Measurements from ENCODE around the gene DCTN2. TPM values are rescaled to one million over a fixed set of nuclear protein-coding genes. Genes with fewer than 3 reads are reported as not detected.

DCTN2 gene
- total RNA-seq, 4 donors from 2014 or later, result 161 to 243 (median 202) TPM

DNA sequence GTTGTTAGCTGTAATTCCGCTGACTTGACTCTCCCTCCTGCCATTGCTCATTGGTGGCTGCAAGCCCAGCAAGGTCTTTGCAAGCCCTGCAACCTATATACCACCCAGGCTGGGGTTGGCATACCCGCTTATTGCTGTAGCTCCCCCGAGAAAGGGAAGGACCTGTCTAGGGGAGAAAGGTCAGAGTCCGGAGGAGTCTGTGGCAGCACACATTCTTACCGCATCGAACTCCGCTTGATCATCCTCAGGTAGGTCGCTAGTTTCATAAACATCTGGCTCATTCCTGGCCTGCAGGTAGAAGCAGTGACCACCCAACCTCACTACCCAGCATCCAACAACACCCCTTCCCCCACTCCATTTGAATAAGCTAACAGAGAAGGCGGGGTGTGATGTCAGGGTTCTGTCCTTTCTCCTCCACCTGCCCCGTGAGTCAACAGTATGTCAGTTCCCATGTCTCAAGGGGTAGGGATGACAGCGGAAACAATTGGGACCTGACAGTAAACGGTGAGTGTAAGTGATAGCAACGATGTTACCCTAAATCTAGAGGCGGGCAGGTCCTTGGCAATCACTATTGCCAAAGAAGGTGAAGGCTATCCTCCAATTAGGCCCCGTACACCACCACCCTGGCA, 1.1 kb downstream of the DCTN2 start:
- no peaks in the 10 kb centered on the region for H3K9me3 ChIP-seq
- H3K4me1 ChIP-seq, result peaks cover 44 to 59% (median 51%) of the 10 kb centered on the region in 4 donors
- H3K27ac ChIP-seq (replicated peaks in 1 of 4), result peak overlapping the region; percentile 89 to 95 (median 92)
- no peak for DNase-seq (ENCODE audit: extremely low spot score)
- H3K27me3 ChIP-seq, result peaks cover 0 to 27% (median 3%) of the 10 kb centered on the region in 4 donors
- H3K4me3 ChIP-seq, result peak overlapping the region; percentile 79 to 97 (median 90)
- H3K36me3 ChIP-seq, result peaks cover 6 to 23% (median 18%) of the 10 kb centered on the region in 4 donors
- 65% methylated on average over 14 of the region's 15 CpGs for WGBS
- intact Hi-C loops (cut with DNase I), result no loop called here
- TF ChIP-seq POLR2AphosphoS5 (IDR thresholded peaks at IDR 0.05) (no peak), EP300 (IDR thresholded peaks at IDR 0.05) (no peak)

DNA sequence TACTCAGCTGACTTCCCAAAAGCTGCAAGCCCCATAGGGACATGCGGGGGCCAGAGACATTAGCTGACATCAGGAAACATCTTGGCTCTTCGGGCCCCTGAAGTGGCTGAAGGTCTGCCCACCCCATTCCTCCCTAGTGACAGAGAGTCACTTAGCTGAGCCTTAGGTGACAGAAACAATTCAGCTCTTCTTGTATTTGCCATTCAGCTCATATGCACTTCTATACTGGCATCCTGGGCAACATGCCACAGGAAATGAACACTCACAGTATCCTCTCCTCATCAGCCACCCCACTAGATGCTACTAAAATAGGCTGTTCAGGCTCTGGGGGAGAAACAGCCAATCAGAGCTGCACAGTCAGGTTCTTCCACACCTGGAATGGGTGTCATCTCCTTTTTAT, 3.4 kb downstream of the DCTN2 start:
- intact Hi-C loops (cut with DNase I), result no loop called here
- no peak for DNase-seq (ENCODE audit: extremely low spot score)
- WGBS, result 55% methylated on average over 2 of the region's 2 CpGs

DNA sequence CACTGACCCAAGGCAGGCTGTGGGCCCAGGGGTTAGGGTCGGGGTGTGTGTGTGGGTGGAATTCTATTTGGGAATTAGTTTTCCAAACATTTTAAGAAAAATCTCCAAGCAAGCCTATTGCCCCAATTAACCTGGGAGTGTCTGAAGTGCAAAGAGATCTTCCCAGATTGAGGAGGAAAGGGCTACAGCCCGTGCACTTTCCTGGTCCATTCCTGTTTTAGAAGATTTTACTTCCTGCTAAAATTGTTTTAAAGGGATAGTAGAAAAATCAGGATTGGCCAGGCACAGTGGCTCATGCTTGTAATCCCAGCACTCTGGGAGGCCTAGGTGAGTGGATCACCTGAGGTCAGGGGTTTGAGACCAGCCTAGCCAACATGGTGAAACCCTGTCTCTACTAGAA, 5.3 kb downstream of the DCTN2 start:
- TF ChIP-seq EP300 (IDR thresholded peaks at IDR 0.05) (no peak), POLR2A (IDR thresholded peaks at IDR 0.05; ENCODE audit: low read depth) (no peak), POLR2AphosphoS5 (IDR thresholded peaks at IDR 0.05) (no peak)
- TF ChIP-seq, protein P1, sequence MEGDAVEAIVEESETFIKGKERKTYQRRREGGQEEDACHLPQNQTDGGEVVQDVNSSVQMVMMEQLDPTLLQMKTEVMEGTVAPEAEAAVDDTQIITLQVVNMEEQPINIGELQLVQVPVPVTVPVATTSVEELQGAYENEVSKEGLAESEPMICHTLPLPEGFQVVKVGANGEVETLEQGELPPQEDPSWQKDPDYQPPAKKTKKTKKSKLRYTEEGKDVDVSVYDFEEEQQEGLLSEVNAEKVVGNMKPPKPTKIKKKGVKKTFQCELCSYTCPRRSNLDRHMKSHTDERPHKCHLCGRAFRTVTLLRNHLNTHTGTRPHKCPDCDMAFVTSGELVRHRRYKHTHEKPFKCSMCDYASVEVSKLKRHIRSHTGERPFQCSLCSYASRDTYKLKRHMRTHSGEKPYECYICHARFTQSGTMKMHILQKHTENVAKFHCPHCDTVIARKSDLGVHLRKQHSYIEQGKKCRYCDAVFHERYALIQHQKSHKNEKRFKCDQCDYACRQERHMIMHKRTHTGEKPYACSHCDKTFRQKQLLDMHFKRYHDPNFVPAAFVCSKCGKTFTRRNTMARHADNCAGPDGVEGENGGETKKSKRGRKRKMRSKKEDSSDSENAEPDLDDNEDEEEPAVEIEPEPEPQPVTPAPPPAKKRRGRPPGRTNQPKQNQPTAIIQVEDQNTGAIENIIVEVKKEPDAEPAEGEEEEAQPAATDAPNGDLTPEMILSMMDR (IDR thresholded peaks at IDR 0.05), result no peak
- H3K27ac ChIP-seq (replicated peaks in 1 of 4), result no peak overlapping the region
- DNase-seq (ENCODE audit: extremely low spot score), result no peak
- H3K27me3 ChIP-seq, result no peaks in the 10 kb centered on the region
- WGBS, result 74% methylated on average over 2 of the region's 2 CpGs
- no peak overlapping the region for H3K4me3 ChIP-seq
- no peaks in the 10 kb centered on the region for H3K9me3 ChIP-seq
- peaks cover 6 to 55% (median 54%) of the 10 kb centered on the region in 4 donors for H3K36me3 ChIP-seq
- H3K4me1 ChIP-seq, result peaks cover 25 to 45% (median 34%) of the 10 kb centered on the region in 4 donors
- intact Hi-C loops (cut with DNase I), result no loop called here

More for the DNA sequence above, 3.4 kb downstream of the DCTN2 start:
- no peaks in the 10 kb centered on the region for H3K9me3 ChIP-seq
- peaks cover 30 to 45% (median 38%) of the 10 kb centered on the region in 4 donors for H3K4me1 ChIP-seq
- peaks cover 0 to 3% (median 0%) of the 10 kb centered on the region in 4 donors for H3K27me3 ChIP-seq
- H3K36me3 ChIP-seq, result peaks cover 6 to 42% (median 36%) of the 10 kb centered on the region in 4 donors
- H3K4me3 ChIP-seq, result no peak overlapping the region
- TF ChIP-seq, protein P1 (IDR thresholded peaks at IDR 0.05), result no peak
- TF ChIP-seq POLR2A (IDR thresholded peaks at IDR 0.05; ENCODE audit: low read depth) (no peak), EP300 (IDR thresholded peaks at IDR 0.05) (no peak), POLR2AphosphoS5 (IDR thresholded peaks at IDR 0.05) (no peak)
- no peak overlapping the region for H3K27ac ChIP-seq (replicated peaks in 1 of 4)

DNA sequence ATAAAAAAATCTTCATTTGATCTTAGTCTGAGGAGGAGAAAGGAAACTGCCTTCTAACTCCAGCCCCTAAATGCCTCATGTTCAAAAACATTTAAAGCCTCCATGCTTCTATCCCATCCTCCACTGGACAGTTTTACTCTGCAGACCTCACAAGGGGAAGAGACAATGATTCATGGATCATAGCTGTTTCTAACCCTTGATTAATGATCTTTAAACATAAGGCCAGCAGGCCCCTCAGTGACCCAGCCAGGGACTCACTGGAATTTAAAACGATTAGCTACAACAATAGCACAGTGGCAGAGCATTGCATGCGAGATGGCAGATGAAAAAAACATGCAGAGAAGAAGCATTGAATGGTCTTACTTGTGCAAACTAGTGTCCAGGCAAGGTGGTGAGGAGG, 6.0 kb downstream of the DCTN2 start:
- Histone ChIP-seq H3K27ac (replicated peaks in 1 of 4) (no peak overlapping the region), H3K4me1 (peaks cover 21 to 40% (median 30%) of the 10 kb centered on the region in 4 donors), H3K9me3 (no peaks in the 10 kb centered on the region), H3K4me3 (no peak overlapping the region), H3K27me3 (no peaks in the 10 kb centered on the region), H3K36me3 (peaks cover 6 to 59% (median 54%) of the 10 kb centered on the region in 4 donors)
- DNase-seq (ENCODE audit: extremely low spot score), result no peak
- intact Hi-C loops (cut with DNase I), result no loop called here
- WGBS, result 34% methylated on average over 2 of the region's 2 CpGs
- TF ChIP-seq POLR2A (IDR thresholded peaks at IDR 0.05; ENCODE audit: low read depth), result no peak
- TF ChIP-seq POLR2AphosphoS5 (IDR thresholded peaks at IDR 0.05), result no peak
- TF ChIP-seq EP300 (IDR thresholded peaks at IDR 0.05), result no peak
- TF ChIP-seq, protein P1 (IDR thresholded peaks at IDR 0.05), result no peak

DNA sequence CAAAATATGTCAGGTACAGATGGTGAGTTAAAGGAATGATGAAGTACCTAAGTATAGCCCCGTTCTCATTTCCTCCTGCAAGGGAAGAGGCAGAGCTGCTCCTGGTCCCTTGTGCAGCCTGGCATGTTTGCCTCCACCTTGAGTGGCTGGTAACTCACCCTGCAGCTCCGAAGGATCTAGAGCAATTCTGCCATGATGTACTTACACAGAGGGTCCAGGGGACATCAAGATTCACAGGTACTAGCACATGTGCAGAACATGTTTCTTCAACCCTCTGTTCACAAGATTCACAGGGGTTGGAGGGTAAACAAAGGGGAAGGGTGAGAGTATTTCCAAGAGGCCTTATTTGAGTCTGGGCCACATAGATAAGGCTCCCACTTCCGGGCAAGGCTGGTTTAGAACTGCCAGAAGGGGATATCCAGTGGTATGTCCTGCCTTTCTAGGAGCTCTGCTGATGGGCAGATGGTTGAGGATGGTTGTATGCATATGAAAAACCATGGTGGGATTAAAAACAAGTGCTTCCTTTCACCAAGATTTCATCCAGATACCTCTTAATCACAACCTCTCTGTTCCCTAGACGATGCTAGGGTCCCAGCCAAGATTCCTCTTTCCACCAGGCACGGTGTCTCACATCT, 7.7 kb downstream of the DCTN2 start:
- 84% methylated on average over 5 of the region's 5 CpGs for WGBS
- intact Hi-C loops (cut with DNase I), result no loop called here
- no peak for TF ChIP-seq POLR2A (IDR thresholded peaks at IDR 0.05; ENCODE audit: low read depth)
- no peak for TF ChIP-seq POLR2AphosphoS5 (IDR thresholded peaks at IDR 0.05)
- TF ChIP-seq EP300 (IDR thresholded peaks at IDR 0.05), result no peak
- TF ChIP-seq, protein P1 (IDR thresholded peaks at IDR 0.05), result no peak
- no peak for DNase-seq (ENCODE audit: extremely low spot score)
- Histone ChIP-seq H3K36me3 (peaks cover 14 to 76% (median 66%) of the 10 kb centered on the region in 4 donors), H3K4me1 (peaks cover 6 to 22% (median 14%) of the 10 kb centered on the region in 4 donors), H3K4me3 (no peak overlapping the region), H3K9me3 (no peaks in the 10 kb centered on the region), H3K27ac (replicated peaks in 1 of 4) (no peak overlapping the region), H3K27me3 (no peaks in the 10 kb centered on the region)
